WTC11 (cell line): ENCODE data around the gene GOLGA6C.

ENCODE experiments used
- CREB1 ChIP-seq: sonication (generic); formaldehyde crosslinking; IDR thresholded peaks from 2 replicates; pipeline ENCODE4 v1.8.0; 2023; ENCODE audit warnings: mild to moderate bottlenecking, missing genetic modification reagents
- ESRRA ChIP-seq: sonication (generic); formaldehyde crosslinking; IDR thresholded peaks from 2 replicates; pipeline ENCODE4 v1.8.1; 2022; ENCODE audit warnings: mild to moderate bottlenecking, missing genetic modification reagents, borderline replicate concordance
- SMAD4 ChIP-seq: sonication (generic); formaldehyde crosslinking; IDR thresholded peaks from 2 replicates; pipeline ENCODE4 v1.8.0; 2022; ENCODE audit warnings: mild to moderate bottlenecking, missing genetic modification reagents
- SP1 ChIP-seq: sonication (generic); formaldehyde crosslinking; conservative IDR thresholded peaks from 2 replicates; pipeline ENCODE4 v1.8.1; 2022; ENCODE audit warnings: missing genetic modification reagents
- ZNF219 ChIP-seq: sonication (generic); formaldehyde crosslinking; IDR thresholded peaks from 2 replicates; pipeline ENCODE4 v1.8.0; 2023; ENCODE audit warnings: missing genetic modification reagents, mild to moderate bottlenecking, borderline replicate concordance
- TF ChIP-seq, protein P1 (sequence below): sonication (generic); formaldehyde crosslinking; IDR thresholded peaks from 2 replicates; pipeline ENCODE4 v1.8.0; 2023; ENCODE audit warnings: missing genetic modification reagents
- TF ChIP-seq, protein P2 (sequence below): sonication (generic); formaldehyde crosslinking; conservative IDR thresholded peaks from 2 replicates; pipeline ENCODE4 v1.8.1; 2022; ENCODE audit warnings: mild to moderate bottlenecking, missing genetic modification reagents
- TF ChIP-seq, protein P3 (sequence below): sonication (generic); formaldehyde crosslinking; IDR thresholded peaks from 2 replicates; pipeline ENCODE4 v1.8.0; 2022; ENCODE audit warnings: mild to moderate bottlenecking, missing genetic modification reagents
- TF ChIP-seq, protein P4 (sequence below): fragments of 200-600 bp; IDR thresholded peaks from 2 replicates; pipeline ENCODE4 v1.8.0; 2022; ENCODE audit warnings: antibody characterized with exemption
- TF ChIP-seq, protein P5 (sequence below): sonication (generic); formaldehyde crosslinking; IDR thresholded peaks from 2 replicates; pipeline ENCODE4 v1.8.1; 2023; ENCODE audit warnings: mild to moderate bottlenecking, missing genetic modification reagents, moderate library complexity

DNA sequence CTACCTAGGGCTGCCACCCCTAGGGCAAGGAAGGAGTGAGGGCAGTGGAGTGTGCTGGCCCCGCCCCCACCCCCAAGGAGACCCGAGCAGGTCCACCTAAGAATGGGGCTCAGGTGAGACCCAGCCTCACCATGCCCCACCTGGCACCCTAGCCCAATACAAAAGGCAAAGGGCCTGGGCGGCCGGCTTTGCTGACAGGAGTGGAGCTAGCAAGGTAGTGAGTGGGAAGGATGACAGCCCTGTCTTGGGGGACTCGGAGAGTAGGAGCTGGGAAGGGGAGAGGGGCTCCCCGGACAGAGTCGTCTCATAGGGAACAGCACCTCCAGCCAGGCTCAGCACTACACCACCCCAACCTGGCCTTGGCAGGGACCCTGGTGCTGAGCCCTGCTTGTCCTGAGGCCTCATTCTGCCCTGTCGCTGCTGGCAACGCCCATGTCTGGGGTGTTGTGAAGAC lies 44.3 kb upstream of the GOLGA6C start:
- TF ChIP-seq, protein P1, sequence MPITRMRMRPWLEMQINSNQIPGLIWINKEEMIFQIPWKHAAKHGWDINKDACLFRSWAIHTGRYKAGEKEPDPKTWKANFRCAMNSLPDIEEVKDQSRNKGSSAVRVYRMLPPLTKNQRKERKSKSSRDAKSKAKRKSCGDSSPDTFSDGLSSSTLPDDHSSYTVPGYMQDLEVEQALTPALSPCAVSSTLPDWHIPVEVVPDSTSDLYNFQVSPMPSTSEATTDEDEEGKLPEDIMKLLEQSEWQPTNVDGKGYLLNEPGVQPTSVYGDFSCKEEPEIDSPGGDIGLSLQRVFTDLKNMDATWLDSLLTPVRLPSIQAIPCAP (CRISPR knock-in tag) = no peak
- TF ChIP-seq, protein P2, sequence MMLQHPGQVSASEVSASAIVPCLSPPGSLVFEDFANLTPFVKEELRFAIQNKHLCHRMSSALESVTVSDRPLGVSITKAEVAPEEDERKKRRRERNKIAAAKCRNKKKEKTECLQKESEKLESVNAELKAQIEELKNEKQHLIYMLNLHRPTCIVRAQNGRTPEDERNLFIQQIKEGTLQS = no peak
- TF ChIP-seq, protein P3, sequence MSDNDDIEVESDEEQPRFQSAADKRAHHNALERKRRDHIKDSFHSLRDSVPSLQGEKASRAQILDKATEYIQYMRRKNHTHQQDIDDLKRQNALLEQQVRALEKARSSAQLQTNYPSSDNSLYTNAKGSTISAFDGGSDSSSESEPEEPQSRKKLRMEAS (CRISPR knock-in tag) = no peak
- no peak for TF ChIP-seq ZNF219 (CRISPR knock-in tag)
- TF ChIP-seq, protein P4, sequence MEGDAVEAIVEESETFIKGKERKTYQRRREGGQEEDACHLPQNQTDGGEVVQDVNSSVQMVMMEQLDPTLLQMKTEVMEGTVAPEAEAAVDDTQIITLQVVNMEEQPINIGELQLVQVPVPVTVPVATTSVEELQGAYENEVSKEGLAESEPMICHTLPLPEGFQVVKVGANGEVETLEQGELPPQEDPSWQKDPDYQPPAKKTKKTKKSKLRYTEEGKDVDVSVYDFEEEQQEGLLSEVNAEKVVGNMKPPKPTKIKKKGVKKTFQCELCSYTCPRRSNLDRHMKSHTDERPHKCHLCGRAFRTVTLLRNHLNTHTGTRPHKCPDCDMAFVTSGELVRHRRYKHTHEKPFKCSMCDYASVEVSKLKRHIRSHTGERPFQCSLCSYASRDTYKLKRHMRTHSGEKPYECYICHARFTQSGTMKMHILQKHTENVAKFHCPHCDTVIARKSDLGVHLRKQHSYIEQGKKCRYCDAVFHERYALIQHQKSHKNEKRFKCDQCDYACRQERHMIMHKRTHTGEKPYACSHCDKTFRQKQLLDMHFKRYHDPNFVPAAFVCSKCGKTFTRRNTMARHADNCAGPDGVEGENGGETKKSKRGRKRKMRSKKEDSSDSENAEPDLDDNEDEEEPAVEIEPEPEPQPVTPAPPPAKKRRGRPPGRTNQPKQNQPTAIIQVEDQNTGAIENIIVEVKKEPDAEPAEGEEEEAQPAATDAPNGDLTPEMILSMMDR = no peak
- TF ChIP-seq, protein P5, sequence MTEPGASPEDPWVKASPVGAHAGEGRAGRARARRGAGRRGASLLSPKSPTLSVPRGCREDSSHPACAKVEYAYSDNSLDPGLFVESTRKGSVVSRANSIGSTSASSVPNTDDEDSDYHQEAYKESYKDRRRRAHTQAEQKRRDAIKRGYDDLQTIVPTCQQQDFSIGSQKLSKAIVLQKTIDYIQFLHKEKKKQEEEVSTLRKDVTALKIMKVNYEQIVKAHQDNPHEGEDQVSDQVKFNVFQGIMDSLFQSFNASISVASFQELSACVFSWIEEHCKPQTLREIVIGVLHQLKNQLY = no peak
- no peak for TF ChIP-seq CREB1 (CRISPR knock-in tag)
- no peak for TF ChIP-seq SP1 (CRISPR knock-in tag)
- TF ChIP-seq ESRRA = no peak
- no peak for TF ChIP-seq SMAD4
